ENCODE data around the gene LRP6.

DNA sequence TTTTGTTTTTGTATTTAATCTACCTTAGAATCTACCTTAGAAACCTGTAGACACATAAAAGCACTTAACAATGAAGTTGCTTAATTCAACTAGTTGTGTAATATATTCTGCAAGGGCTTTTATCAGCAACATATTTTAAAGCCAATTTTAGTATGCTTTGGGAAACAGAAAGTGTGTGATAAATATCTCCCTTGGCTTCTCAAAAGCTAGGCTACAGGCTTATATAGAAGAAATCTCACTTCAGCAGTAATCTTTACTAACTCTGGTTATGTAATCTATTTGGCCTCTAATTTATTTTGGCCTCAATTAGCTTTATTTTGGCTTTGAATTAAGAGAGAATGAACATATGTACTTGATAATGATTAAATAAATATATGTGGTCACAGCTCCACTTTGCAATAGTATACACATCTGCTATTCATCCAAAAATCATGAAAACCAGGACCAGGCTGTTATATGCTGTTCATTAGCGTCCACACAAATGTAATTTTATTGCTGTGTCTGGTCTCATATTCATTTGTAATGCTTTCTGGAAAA is 37.2 kb downstream of the LRP6 start:
- TF ChIP-seq, protein P1, sequence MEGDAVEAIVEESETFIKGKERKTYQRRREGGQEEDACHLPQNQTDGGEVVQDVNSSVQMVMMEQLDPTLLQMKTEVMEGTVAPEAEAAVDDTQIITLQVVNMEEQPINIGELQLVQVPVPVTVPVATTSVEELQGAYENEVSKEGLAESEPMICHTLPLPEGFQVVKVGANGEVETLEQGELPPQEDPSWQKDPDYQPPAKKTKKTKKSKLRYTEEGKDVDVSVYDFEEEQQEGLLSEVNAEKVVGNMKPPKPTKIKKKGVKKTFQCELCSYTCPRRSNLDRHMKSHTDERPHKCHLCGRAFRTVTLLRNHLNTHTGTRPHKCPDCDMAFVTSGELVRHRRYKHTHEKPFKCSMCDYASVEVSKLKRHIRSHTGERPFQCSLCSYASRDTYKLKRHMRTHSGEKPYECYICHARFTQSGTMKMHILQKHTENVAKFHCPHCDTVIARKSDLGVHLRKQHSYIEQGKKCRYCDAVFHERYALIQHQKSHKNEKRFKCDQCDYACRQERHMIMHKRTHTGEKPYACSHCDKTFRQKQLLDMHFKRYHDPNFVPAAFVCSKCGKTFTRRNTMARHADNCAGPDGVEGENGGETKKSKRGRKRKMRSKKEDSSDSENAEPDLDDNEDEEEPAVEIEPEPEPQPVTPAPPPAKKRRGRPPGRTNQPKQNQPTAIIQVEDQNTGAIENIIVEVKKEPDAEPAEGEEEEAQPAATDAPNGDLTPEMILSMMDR (optimal IDR thresholded peaks at IDR 0.05 in 1 of 3, IDR thresholded peaks at IDR 0.05 in 1 of 3, conservative IDR thresholded peaks at IDR 0.05 in 1 of 3; ENCODE audit: extremely low read depth in 1 of 3, insufficient read depth in 2 of 3, low read length in 3 of 3), result no peak
- TF ChIP-seq EZH2 (IDR thresholded peaks at IDR 0.05; ENCODE audit: low read length), result no peak
